ENCODE measurements around the gene SGTA. TPM values are rescaled to one million over a fixed set of nuclear protein-coding genes. Genes with fewer than 3 reads are reported as not detected.

SGTA gene
- total and polyA plus RNA-seq, 2 of the 13 experiments (the other 11 are each of a cell fraction or from before 2014, with no cell fraction given): 43.9 to 47.4 TPM

- Histone ChIP-seq H3K79me2 (ENCODE audit: insufficient read depth, low read length) (no peaks in the 10 kb centered on the region), H3K27me3 (ENCODE audit: control insufficient read depth in 1 of 2, insufficient read depth in 2 of 2, low read length in 2 of 2) (no peaks in the 10 kb centered on the region), H3K4me1 (ENCODE audit: insufficient read depth, low read length) (no peaks in the 10 kb centered on the region), H3K9me3 (ENCODE audit: low read length) (no peaks in the 10 kb centered on the region), H3K4me3 (replicated peaks in 1 of 3; ENCODE audit: insufficient read depth in 1 of 3, low read depth in 2 of 3, low read length in 3 of 3) (no peak overlapping the region), H3K27ac (ENCODE audit: extremely low read length, insufficient read depth, low read length) (no peak overlapping the region), H3K9ac (ENCODE audit: insufficient read depth, low read depth, low read length) (no peak overlapping the region), H4K20me1 (ENCODE audit: insufficient read depth, low read length) (no peaks in the 10 kb centered on the region), H2AFZ (ENCODE audit: low read length) (no peak overlapping the region), H3K36me3 (replicated peaks in 1 of 2; ENCODE audit: control insufficient read depth in 1 of 2, insufficient read depth in 2 of 2, low read length in 2 of 2) (peaks cover 29 to 77% of the 10 kb centered on the region in 2 experiments; a peak in 4 of 5 replicates), H3K4me2 (ENCODE audit: low read depth, low read length) (no peak overlapping the region)
- in situ Hi-C loops (cut with HindIII; ENCODE audit: extremely low pct_ligation_motif_present, low pct_unique_long_range_greater_than_20kb) (no loop called here), intact Hi-C loops (cut with micrococcal nuclease; ENCODE audit: unreplicated experiment) (no loop called here)
- no peak for ATAC-seq
- ChIA-PET POLR2A (interaction anchor here (1.1 kb wide), 1 partner anchor 67 kb away, joined by 3 read pairs; the partner anchor contains the start of gene ZNF556), CTCF (ENCODE audit: low intra/inter-chr PET ratio, low total read pairs) (no interaction called here)
- no peak for FAIRE-seq
- TF ChIP-seq ZNF550 (CRISPR knock-in tag; IDR thresholded peaks at IDR 0.05; ENCODE audit: borderline replicate concordance) (no peak), ZNF33A (CRISPR knock-in tag; IDR thresholded peaks at IDR 0.05; ENCODE audit: borderline replicate concordance) (no peak), CC2D1A (CRISPR knock-in tag; IDR thresholded peaks at IDR 0.05) (no peak), ZNF354B (CRISPR knock-in tag; IDR thresholded peaks at IDR 0.05) (no peak), ZNF567 (CRISPR knock-in tag; IDR thresholded peaks at IDR 0.05; ENCODE audit: borderline replicate concordance) (no peak), RBFOX2 (IDR thresholded peaks at IDR 0.05; ENCODE audit: low read depth, low read length) (0 out of 2 replicates have a peak, but pooled peaks have one; percentile 22)
- no peak for DNase-seq (ENCODE audit: low spot score)
- 99% methylated on average over 20 of the region's 22 CpGs for WGBS (ENCODE audit: low lambda C conversion rate)
- BruUV-seq (replicated peaks): no TSS peak
Measured at GRCh38 chr19:2800506-2800905, 17.4 kb upstream of the SGTA start.

DNA sequence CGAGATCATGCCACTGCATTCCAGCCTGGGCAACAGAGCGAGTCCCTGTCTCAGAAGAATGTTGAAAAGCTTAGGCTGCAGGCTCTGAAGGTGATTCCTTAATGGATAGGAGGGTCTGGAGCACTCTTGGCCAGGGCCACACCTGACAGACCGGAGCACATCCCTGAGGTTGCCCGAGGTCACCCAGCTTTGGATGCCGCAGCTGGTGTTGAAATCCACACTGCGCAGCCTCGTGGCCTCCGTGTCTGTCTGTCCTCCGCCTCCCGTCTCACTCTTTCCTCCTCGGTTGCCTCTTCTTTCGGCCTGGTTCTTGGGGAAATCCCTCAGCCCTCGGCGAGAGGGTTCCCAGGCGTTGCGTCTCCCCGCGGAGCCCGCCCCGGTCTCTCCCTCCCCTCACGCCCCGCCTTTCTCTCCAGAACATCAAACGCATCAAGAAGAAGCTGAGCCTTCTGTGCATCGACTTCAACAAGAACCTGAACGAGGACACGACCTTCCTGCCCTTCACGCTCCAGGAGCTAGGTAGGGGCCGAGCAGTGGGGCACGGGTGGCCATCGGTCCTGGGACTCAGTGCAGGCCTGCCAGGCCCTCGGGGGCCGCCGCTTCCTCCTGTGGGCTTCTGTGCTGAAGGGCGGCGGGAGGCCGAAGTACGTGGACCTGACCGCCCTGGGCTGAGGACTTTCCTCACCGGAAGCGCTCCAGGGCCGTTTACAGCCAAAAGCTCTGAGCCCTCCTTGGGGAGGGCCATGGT is 16.4 kb upstream of the SGTA start:
- Histone ChIP-seq H3K36me3 (replicated peaks in 1 of 2; ENCODE audit: control insufficient read depth in 1 of 2, insufficient read depth in 2 of 2, low read length in 2 of 2) (peaks cover 33 to 77% of the 10 kb centered on the region in 2 experiments; a peak in 4 of 5 replicates), H3K4me1 (ENCODE audit: insufficient read depth, low read length) (no peaks in the 10 kb centered on the region), H2AFZ (ENCODE audit: low read length) (no peak overlapping the region), H3K4me2 (ENCODE audit: low read depth, low read length) (no peak overlapping the region), H3K9ac (ENCODE audit: insufficient read depth, low read depth, low read length) (no peak overlapping the region), H3K9me3 (ENCODE audit: low read length) (no peaks in the 10 kb centered on the region), H3K27ac (ENCODE audit: extremely low read length, insufficient read depth, low read length) (no peak overlapping the region), H3K27me3 (ENCODE audit: control insufficient read depth in 1 of 2, insufficient read depth in 2 of 2, low read length in 2 of 2) (no peaks in the 10 kb centered on the region), H3K79me2 (ENCODE audit: insufficient read depth, low read length) (no peaks in the 10 kb centered on the region), H4K20me1 (ENCODE audit: insufficient read depth, low read length) (no peaks in the 10 kb centered on the region), H3K4me3 (replicated peaks in 1 of 3; ENCODE audit: insufficient read depth in 1 of 3, low read depth in 2 of 3, low read length in 3 of 3) (no peak overlapping the region)
- TF ChIP-seq AGO2 (optimal IDR thresholded peaks at IDR 0.05; ENCODE audit: low read depth, low read length) (peak; percentile 18), ZNF30 (CRISPR knock-in tag; IDR thresholded peaks at IDR 0.05) (no peak)
- no peak for DNase-seq (ENCODE audit: low spot score)
- POLR2A ChIA-PET: interaction anchor here (1.1 to 1.2 kb wide), 2 partner anchors 12 to 68 kb away, joined by 3 read pairs; partner anchors contain the start of gene ZNF556
- 98% methylated on average over 40 of the region's 41 CpGs for WGBS (ENCODE audit: low lambda C conversion rate)
- in situ Hi-C loops (cut with HindIII; ENCODE audit: extremely low pct_ligation_motif_present, low pct_unique_long_range_greater_than_20kb) (no loop called here), intact Hi-C loops (cut with micrococcal nuclease; ENCODE audit: unreplicated experiment) (no loop called here)
- no peak for FAIRE-seq
- BruUV-seq (replicated peaks): no TSS peak
- CTCF ChIA-PET (ENCODE audit: low intra/inter-chr PET ratio, low total read pairs): no interaction called here
- ATAC-seq: no peak

All from HepG2 (cell line).